Endothelial cell of umbilical vein (primary cell): ENCODE results near the gene LGI4. TPM values are rescaled to one million over a fixed set of nuclear protein-coding genes. Genes with fewer than 3 reads are reported as not detected.

Experiments
- BruUV-seq: library from RNA; stranded (reverse); fragments of 400-500 nt; replicated peaks from 2 replicates; lab custom pipeline; 2021; lab: Mats Ljungman, UMichigan
- CTCF ChIA-PET: fragments of 300-600, 350-600 bp; sonication (Branson Sonifier 250); formaldehyde crosslinking; loops from one replicate; lab custom pipeline; 2021; ENCODE audit warnings: antibody characterized with exemption, inconsistent platforms; lab: Charles Lee
- POLR2A ChIA-PET: fragments of 300-600, 350-600 bp; sonication (Branson Sonifier 250); formaldehyde crosslinking; loops from one replicate; lab custom pipeline; 2021; ENCODE audit warnings: antibody characterized with exemption, inconsistent platforms; lab: Charles Lee
- DNase-seq: peaks from one replicate; pipeline ENCODE4 v3.0.0-alpha.2; 2011; ENCODE audit warnings: low read depth, low spot score
- FAIRE-seq: peaks from 2 replicates; lab custom pipeline; 2011; peaks lifted over from hg19 to GRCh38; lab: Jason Lieb, UNC
- H2AFZ ChIP-seq: 2 replicates; pipeline ENCODE4 v1.6.0; 2012; ENCODE audit warnings: low read depth, low read length, control low read depth, inconsistent platforms
- H3K27ac ChIP-seq: 2 replicates; pipeline ENCODE4 v1.5.1; 2011; ENCODE audit warnings: low read depth, mild to moderate bottlenecking, control low read depth, low read length, moderate library complexity; ENCODE audit not compliant: insufficient read depth
- H3K27me3 ChIP-seq, 2 experiments: 2 replicates each; pipeline versions ENCODE4 v1.6.0 to v1.6.1; 2011; ENCODE audit warnings: low read length in 2 of 2, mixed read lengths in 1 of 2; ENCODE audit not compliant: control insufficient read depth in 2 of 2, insufficient read depth in 2 of 2
- H3K36me3 ChIP-seq, 2 experiments: 2 replicates in 1 of 2; 3 replicates in 1 of 2; pipeline ENCODE4 v1.5.1; 2011; ENCODE audit warnings: low read length in 2 of 2, mild to moderate bottlenecking in 1 of 2, moderate library complexity in 1 of 2; ENCODE audit not compliant: control insufficient read depth in 2 of 2, insufficient read depth in 2 of 2; ENCODE audit errors: extremely low read depth in 1 of 2
- H3K4me1 ChIP-seq: 3 replicates; pipeline ENCODE4 v1.5.1; 2011; ENCODE audit warnings: mild to moderate bottlenecking, low read length; ENCODE audit not compliant: control insufficient read depth, insufficient read depth; ENCODE audit errors: extremely low read depth
- H3K4me2 ChIP-seq: 2 replicates; pipeline ENCODE4 v1.6.1; 2011; ENCODE audit warnings: low read length, control low read depth, mixed read lengths; ENCODE audit not compliant: insufficient read depth
- H3K4me3 ChIP-seq, 3 experiments: fragments of 200-600 bp in 1 of 3; sonication (generic), shearing (Covaris generic) in 1 of 3; replicated peaks in 1 of 3; 2 replicates each; pipeline ENCODE4 v1.5.1; 2011 to 2016; ENCODE audit warnings: control low read depth in 3 of 3, low read length in 3 of 3, mild to moderate bottlenecking in 2 of 3, inconsistent platforms in 1 of 3, low read depth in 1 of 3, moderate library complexity in 1 of 3; ENCODE audit not compliant: insufficient read depth in 1 of 3
- H3K79me2 ChIP-seq: 2 replicates; pipeline ENCODE4 v1.6.0; 2012; ENCODE audit warnings: low read length, inconsistent platforms; ENCODE audit not compliant: control insufficient read depth, insufficient read depth
- H3K9ac ChIP-seq: replicated peaks from 2 replicates; pipeline ENCODE3; 2011; ENCODE audit warnings: low read length, control low read depth; ENCODE audit not compliant: insufficient read depth; ENCODE audit errors: extremely low read depth
- H3K9me1 ChIP-seq: replicated peaks from 3 replicates; pipeline ENCODE4 v1.6.0; 2011; ENCODE audit warnings: mild to moderate bottlenecking, low read length; ENCODE audit not compliant: control insufficient read depth, insufficient read depth; ENCODE audit errors: extremely low read depth
- H3K9me3 ChIP-seq: replicated peaks from 2 replicates; pipeline ENCODE4 v1.5.1; 2012; ENCODE audit warnings: low read length, inconsistent platforms; ENCODE audit not compliant: control insufficient read depth, insufficient read depth
- H4K20me1 ChIP-seq: replicated peaks from 2 replicates; pipeline ENCODE3; 2011; ENCODE audit warnings: mild to moderate bottlenecking, low read length; ENCODE audit not compliant: control insufficient read depth, insufficient read depth; ENCODE audit errors: extremely low read depth
- CTCF ChIP-seq, 2 donors: IDR thresholded peaks; 1 replicate in 1 of 2; 2 replicates in 1 of 2; pipeline ENCODE4 v1.5.1; 2011; ENCODE audit warnings: low read length in 2 of 2, mild to moderate bottlenecking in 2 of 2, moderate library complexity in 2 of 2, control low read depth in 1 of 2, inconsistent platforms in 1 of 2, low read depth in 1 of 2; ENCODE audit not compliant: insufficient read depth in 1 of 2; ENCODE audit errors: extremely low read depth in 1 of 2
- EZH2 ChIP-seq: IDR thresholded peaks from 2 replicates; pipeline ENCODE4 v1.6.1; 2012; ENCODE audit warnings: borderline replicate concordance, low read depth, mild to moderate bottlenecking, moderate library complexity, low read length, inconsistent platforms; ENCODE audit not compliant: severe bottlenecking
- FOS ChIP-seq: IDR thresholded peaks from 2 replicates; pipeline ENCODE4 v1.6.1; 2011; ENCODE audit warnings: mild to moderate bottlenecking, low read length, moderate library complexity, borderline replicate concordance; ENCODE audit not compliant: insufficient read depth
- MAX ChIP-seq: IDR thresholded peaks from 2 replicates; pipeline ENCODE4 v1.6.1; 2011; ENCODE audit not compliant: insufficient read depth, insufficient read length
- POLR2A ChIP-seq: IDR thresholded peaks from 2 replicates; pipeline ENCODE4 v1.6.1; 2012; ENCODE audit warnings: low read depth, mild to moderate bottlenecking, control low read depth, low read length
- dilution Hi-C: fragments of 300-500 bp; cut with MboI; formaldehyde crosslinking; loops from one replicate; pipeline ENCODE4 v1.15.0; 2019; ENCODE audit warnings: low sequenced_read_pairs; ENCODE audit not compliant: extremely low pct_ligation_motif_present
- intact Hi-C: fragments of 100-400 bp; cut with micrococcal nuclease; formaldehyde crosslinking; loops from one replicate; pipeline ENCODE4 v1.10.0; 2022
- polyA plus RNA-seq, 4 experiments: library from polyadenylated mRNA; depleted of rRNA in 3 of 4; stranded (reverse) in 3 of 4; unstranded in 1 of 4; fragments of >200 nt; gene quantifications; 2 replicates each; pipeline versions ENCODE4 v1.2.1 to v1.2.3, GENCODE V29; 2011 to 2012; ENCODE audit warnings: missing spikeins in 1 of 4
- total RNA-seq: library from RNA; stranded (reverse); gene quantifications from 2 replicates; pipeline ENCODE4 v1.2.3, GENCODE V29; 2021

Gene LGI4
- total and polyA plus RNA-seq, 2 donors (not counting 3 experiments of a cell fraction or from before 2014, with no cell fraction given): not detected

- no TSS peak for BruUV-seq
- no peaks in the 10 kb centered on the region for H3K36me3 ChIP-seq
- ChIA-PET POLR2A (no interaction called here), CTCF (interaction anchor here (3.4 to 4.3 kb wide), 2 partner anchors 23 to 46 kb away, joined by 25 to 35 read pairs; no protein-coding TSS in a partner anchor)
- FAIRE-seq (no peak), DNase-seq (no peak)
- no peak overlapping the region for H3K4me3 ChIP-seq
- intact Hi-C loops: no loop called here
- no peaks in the 10 kb centered on the region for H3K9me1 ChIP-seq
- no peaks in the 10 kb centered on the region for H4K20me1 ChIP-seq
- H3K9ac ChIP-seq: no peak overlapping the region
- no peak for TF ChIP-seq FOS
- TF ChIP-seq EZH2: no peak
- no peak for TF ChIP-seq MAX
- TF ChIP-seq POLR2A: no peak
- no peak overlapping the region for H2AFZ ChIP-seq
- H3K9me3 ChIP-seq: no peaks in the 10 kb centered on the region
- H3K27me3 ChIP-seq: peaks cover 1 to 2% of the 10 kb centered on the region in 2 experiments
- no peak overlapping the region for H3K27ac ChIP-seq
- no peak overlapping the region for H3K4me2 ChIP-seq
- no peaks in the 10 kb centered on the region for H3K79me2 ChIP-seq
- no peaks in the 10 kb centered on the region for H3K4me1 ChIP-seq
- dilution Hi-C loops: no loop called here
Observed at GRCh38 chr19:35089554-35089953, 45.3 kb downstream of the LGI4 start.

GRCh38 chr19:35088131-35088913 lies 46.5 kb downstream of the LGI4 start:
- H3K9me1 ChIP-seq: no peaks in the 10 kb centered on the region
- H3K27me3 ChIP-seq: peaks cover 1 to 2% of the 10 kb centered on the region in 2 experiments
- no peak overlapping the region for H2AFZ ChIP-seq
- dilution Hi-C loops (no loop called here), intact Hi-C loops (no loop called here)
- FAIRE-seq: no peak
- no peak overlapping the region for H3K4me3 ChIP-seq
- no peaks in the 10 kb centered on the region for H3K4me1 ChIP-seq
- H4K20me1 ChIP-seq: no peaks in the 10 kb centered on the region
- CTCF ChIA-PET: interaction anchor here (0.6 to 2.9 kb wide), 3 partner anchors 21 to 44 kb away, joined by 3 to 15 read pairs (median 3); no protein-coding TSS in a partner anchor
- no peaks in the 10 kb centered on the region for H3K79me2 ChIP-seq
- H3K27ac ChIP-seq: no peak overlapping the region
- H3K4me2 ChIP-seq: no peak overlapping the region
- no TSS peak for BruUV-seq
- TF ChIP-seq FOS: peak; percentile 12
- TF ChIP-seq CTCF (IDR thresholded peaks at IDR 0.05; ENCODE audit: extremely low read depth in 1 of 2, insufficient read depth in 1 of 2, low read depth in 1 of 2, low read length in 2 of 2): no peak
- no peaks in the 10 kb centered on the region for H3K9me3 ChIP-seq
- no peak overlapping the region for H3K9ac ChIP-seq
- no peak for DNase-seq
- POLR2A ChIA-PET: no interaction called here
- H3K36me3 ChIP-seq: no peaks in the 10 kb centered on the region
